Measurements from ENCODE around the gene CPB1.
"Not testable (repeated sequence)": the region's sequence is repeated elsewhere in the genome, so short reads cannot be mapped to it uniquely, and the experiment has no call there.

DNA sequence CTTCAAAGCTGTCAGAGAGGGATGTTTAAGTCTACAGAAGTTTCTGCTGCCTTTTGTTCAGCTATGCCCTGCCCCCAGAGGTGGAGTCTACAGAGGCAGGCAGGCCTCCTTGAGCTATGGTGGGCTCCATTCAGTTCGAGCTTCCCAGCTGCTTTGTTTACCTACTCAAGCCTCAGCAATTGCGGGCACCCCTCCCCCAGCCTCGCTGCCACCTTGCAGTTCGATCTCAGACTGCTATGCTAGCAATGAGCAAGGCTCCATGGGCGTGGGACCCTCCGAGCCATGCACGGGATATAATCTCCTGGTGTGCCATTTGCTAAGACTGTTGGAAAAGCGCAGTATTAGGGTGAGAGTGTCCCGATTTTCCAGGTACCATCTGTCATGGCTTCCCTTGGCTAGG is 41.5 kb upstream of the CPB1 start:
- TF ChIP-seq POLR2A, TAF1, POLR2AphosphoS5, SPI1 (IDR thresholded peaks at IDR 0.05; ENCODE audit: low read depth, low read length): not testable (repeated sequence)

Measured in GM12891 (cell line).